ENCODE measurements around the gene ZNF365. TPM values are rescaled to one million over a fixed set of nuclear protein-coding genes. Genes with fewer than 3 reads are reported as not detected.

Gene ZNF365
- total RNA-seq, 1 experiment from 2014 or later: 4.2 TPM

Small RNAs within 50 kb of the gene (small RNA-seq; reads per million reads assigned to genes)
- 0.04 to 1.2 reads per million in 2 experiments for gene RN7SL591P

Other genes with a start within 250 kb of the ZNF365 start
- 2.8 and 4.0 TPM in 2 replicates for gene RTKN2, start 105.5 kb upstream of the ZNF365 start, total RNA-seq (2014; rRNA removed; shearing (Covaris generic))

All from NCI-H460 (cell line).